Measurements from ENCODE around the gene APLP1. TPM values are rescaled to one million over a fixed set of nuclear protein-coding genes. Genes with fewer than 3 reads are reported as not detected.

APLP1 gene
- total and polyA plus RNA-seq, 2 experiments from 2014 or later = 30.2 to 36.0 TPM

DNA sequence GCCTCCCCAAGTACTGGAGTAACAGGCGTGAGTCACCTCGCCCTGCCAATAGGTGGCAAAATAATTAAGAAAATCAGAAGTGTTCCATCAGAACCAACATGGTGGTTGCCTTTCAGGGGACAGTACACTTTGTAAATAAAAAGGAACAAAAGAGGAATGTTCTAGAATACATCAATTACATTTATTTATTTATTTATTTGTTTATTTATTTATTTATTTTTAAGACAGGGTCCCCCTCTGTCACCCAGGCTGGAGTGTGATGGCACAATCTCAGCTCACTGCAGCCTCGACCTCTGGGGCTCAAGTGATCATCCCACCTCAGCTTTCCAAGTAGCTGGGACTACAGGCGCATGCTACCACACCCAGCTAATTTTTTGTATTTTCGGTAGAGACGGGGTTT lies 52.6 kb downstream of the APLP1 start:
- no peak for DNase-seq (ENCODE audit: low spot score)
- peaks cover 10% of the 10 kb centered on the region for H3K9me3 Mint-ChIP-seq

More for the DNA sequence above, 52.6 kb downstream of the APLP1 start:
- Histone ChIP-seq H3K4me2 (no peak overlapping the region), H2AFZ (no peak overlapping the region), H3K4me3 (no peak overlapping the region), H3F3A (replicated peaks; ENCODE audit: low read depth) (no peaks in the 10 kb centered on the region), H3K36me3 (ENCODE audit: insufficient read depth) (no peaks in the 10 kb centered on the region), H3K79me2 (replicated peaks; ENCODE audit: insufficient read depth) (no peaks in the 10 kb centered on the region), H3K9me2 (ENCODE audit: insufficient read depth) (no peaks in the 10 kb centered on the region), H3K4me1 (ENCODE audit: insufficient read depth) (peaks cover 6% of the 10 kb centered on the region; the same call in 1 of the 2 replicates), H4K20me1 (replicated peaks; ENCODE audit: insufficient read depth) (no peaks in the 10 kb centered on the region), H3K27ac (ENCODE audit: low read depth) (no peak overlapping the region), H3K27me3 (ENCODE audit: insufficient read depth) (no peaks in the 10 kb centered on the region)
- no peak overlapping the region for H3K27ac Mint-ChIP-seq
- TF ChIP-seq, protein P1, sequence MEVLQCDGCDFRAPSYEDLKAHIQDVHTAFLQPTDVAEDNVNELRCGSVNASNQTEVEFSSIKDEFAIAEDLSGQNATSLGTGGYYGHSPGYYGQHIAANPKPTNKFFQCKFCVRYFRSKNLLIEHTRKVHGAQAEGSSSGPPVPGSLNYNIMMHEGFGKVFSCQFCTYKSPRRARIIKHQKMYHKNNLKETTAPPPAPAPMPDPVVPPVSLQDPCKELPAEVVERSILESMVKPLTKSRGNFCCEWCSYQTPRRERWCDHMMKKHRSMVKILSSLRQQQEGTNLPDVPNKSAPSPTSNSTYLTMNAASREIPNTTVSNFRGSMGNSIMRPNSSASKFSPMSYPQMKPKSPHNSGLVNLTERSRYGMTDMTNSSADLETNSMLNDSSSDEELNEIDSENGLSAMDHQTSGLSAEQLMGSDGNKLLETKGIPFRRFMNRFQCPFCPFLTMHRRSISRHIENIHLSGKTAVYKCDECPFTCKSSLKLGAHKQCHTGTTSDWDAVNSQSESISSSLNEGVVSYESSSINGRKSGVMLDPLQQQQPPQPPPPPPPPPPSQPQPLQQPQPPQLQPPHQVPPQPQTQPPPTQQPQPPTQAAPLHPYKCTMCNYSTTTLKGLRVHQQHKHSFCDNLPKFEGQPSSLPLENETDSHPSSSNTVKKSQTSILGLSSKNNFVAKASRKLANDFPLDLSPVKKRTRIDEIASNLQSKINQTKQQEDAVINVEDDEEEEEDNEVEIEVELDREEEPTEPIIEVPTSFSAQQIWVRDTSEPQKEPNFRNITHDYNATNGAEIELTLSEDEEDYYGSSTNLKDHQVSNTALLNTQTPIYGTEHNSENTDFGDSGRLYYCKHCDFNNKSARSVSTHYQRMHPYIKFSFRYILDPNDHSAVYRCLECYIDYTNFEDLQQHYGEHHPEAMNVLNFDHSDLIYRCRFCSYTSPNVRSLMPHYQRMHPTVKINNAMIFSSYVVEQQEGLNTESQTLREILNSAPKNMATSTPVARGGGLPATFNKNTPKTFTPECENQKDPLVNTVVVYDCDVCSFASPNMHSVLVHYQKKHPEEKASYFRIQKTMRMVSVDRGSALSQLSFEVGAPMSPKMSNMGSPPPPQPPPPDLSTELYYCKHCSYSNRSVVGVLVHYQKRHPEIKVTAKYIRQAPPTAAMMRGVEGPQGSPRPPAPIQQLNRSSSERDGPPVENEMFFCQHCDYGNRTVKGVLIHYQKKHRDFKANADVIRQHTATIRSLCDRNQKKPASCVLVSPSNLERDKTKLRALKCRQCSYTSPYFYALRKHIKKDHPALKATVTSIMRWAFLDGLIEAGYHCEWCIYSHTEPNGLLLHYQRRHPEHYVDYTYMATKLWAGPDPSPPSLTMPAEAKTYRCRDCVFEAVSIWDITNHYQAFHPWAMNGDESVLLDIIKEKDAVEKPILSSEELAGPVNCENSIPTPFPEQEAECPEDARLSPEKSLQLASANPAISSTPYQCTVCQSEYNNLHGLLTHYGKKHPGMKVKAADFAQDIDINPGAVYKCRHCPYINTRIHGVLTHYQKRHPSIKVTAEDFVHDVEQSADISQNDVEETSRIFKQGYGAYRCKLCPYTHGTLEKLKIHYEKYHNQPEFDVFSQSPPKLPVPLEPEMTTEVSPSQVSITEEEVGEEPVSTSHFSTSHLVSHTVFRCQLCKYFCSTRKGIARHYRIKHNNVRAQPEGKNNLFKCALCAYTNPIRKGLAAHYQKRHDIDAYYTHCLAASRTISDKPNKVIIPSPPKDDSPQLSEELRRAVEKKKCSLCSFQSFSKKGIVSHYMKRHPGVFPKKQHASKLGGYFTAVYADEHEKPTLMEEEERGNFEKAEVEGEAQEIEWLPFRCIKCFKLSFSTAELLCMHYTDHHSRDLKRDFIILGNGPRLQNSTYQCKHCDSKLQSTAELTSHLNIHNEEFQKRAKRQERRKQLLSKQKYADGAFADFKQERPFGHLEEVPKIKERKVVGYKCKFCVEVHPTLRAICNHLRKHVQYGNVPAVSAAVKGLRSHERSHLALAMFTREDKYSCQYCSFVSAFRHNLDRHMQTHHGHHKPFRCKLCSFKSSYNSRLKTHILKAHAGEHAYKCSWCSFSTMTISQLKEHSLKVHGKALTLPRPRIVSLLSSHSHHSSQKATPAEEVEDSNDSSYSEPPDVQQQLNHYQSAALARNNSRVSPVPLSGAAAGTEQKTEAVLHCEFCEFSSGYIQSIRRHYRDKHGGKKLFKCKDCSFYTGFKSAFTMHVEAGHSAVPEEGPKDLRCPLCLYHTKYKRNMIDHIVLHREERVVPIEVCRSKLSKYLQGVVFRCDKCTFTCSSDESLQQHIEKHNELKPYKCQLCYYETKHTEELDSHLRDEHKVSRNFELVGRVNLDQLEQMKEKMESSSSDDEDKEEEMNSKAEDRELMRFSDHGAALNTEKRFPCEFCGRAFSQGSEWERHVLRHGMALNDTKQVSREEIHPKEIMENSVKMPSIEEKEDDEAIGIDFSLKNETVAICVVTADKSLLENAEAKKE (CRISPR knock-in tag; IDR thresholded peaks at IDR 0.05) = no peak
- TF ChIP-seq, protein P2, sequence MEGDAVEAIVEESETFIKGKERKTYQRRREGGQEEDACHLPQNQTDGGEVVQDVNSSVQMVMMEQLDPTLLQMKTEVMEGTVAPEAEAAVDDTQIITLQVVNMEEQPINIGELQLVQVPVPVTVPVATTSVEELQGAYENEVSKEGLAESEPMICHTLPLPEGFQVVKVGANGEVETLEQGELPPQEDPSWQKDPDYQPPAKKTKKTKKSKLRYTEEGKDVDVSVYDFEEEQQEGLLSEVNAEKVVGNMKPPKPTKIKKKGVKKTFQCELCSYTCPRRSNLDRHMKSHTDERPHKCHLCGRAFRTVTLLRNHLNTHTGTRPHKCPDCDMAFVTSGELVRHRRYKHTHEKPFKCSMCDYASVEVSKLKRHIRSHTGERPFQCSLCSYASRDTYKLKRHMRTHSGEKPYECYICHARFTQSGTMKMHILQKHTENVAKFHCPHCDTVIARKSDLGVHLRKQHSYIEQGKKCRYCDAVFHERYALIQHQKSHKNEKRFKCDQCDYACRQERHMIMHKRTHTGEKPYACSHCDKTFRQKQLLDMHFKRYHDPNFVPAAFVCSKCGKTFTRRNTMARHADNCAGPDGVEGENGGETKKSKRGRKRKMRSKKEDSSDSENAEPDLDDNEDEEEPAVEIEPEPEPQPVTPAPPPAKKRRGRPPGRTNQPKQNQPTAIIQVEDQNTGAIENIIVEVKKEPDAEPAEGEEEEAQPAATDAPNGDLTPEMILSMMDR (conservative IDR thresholded peaks at IDR 0.05; ENCODE audit: low read depth in 2 of 2) = 0 out of 4 replicates have a peak, but pooled peaks of 1 of the 2 experiments have one; percentile 2
- H3K4me3 Mint-ChIP-seq = no peak overlapping the region
- H3K4me1 Mint-ChIP-seq = peaks cover 8% of the 10 kb centered on the region; the same call in 1 of the 3 replicates
- no peak for ATAC-seq
- H3K27me3 Mint-ChIP-seq (ENCODE audit: insufficient read depth, low read depth, poor library complexity) = peaks cover 4% of the 10 kb centered on the region
- H3K36me3 Mint-ChIP-seq (ENCODE audit: low read depth) = peaks cover 6% of the 10 kb centered on the region; the same call in 2 of the 3 replicates

All from GM23338 (cell line).